Measurements from ENCODE around the gene PCGF3.

Gene PCGF3

GRCh38 chr4:807792-808191 is 102.2 kb downstream of the PCGF3 start:
- no peaks in the 10 kb centered on the region for H3K27me3 ChIP-seq (ENCODE audit: low read depth, low read length)
- H3K4me3 ChIP-seq (ENCODE audit: low read depth in 1 of 2, low read length in 2 of 2), result no peak overlapping the region
- no peak overlapping the region for H3K27ac ChIP-seq (ENCODE audit: low read length)
- H3K9me3 ChIP-seq (ENCODE audit: control insufficient read depth in 1 of 2, low read length in 2 of 2), result no peaks in the 10 kb centered on the region
- no peaks in the 10 kb centered on the region for H3K36me3 ChIP-seq (ENCODE audit: control insufficient read depth in 1 of 2, insufficient read depth in 2 of 2, low read length in 2 of 2)
- no peaks in the 10 kb centered on the region for H3K4me1 ChIP-seq (ENCODE audit: control insufficient read depth in 1 of 2, insufficient read depth in 2 of 2, low read length in 2 of 2)

DNA sequence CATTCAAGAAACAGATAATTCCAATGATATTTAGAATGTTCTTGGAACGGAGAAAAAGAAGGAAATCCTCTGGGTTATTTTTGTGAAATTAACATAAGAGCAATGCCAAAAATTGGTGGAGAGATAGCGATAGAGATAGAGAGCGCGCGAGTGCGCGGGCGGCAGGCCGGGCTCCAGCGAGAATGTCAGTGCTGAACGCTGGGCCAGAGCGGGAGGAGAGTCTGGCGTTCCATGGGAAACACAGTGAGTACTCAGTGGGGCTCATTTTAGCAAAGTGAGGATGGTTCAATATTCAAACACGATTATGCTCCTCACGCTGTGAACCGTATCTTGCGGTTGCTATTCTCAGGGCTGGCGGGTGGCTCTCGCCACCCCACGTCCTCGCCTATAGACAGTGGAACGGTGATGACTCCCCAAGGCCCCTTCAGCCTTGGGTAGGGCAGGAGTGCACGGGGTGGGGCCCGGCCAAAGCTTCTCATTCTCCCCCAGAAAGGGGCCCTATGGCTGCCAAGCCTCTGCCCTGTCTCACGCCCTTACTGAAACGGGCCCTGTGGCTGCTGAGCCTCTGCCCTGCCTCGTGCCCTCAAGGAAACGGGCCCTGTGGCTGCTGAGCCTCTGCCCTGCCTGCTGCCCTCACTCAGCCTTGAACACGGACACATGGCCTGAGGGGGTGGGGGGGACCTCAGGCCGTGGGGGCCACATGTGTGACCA is 103.4 kb downstream of the PCGF3 start:
- Histone ChIP-seq H3K4me1 (ENCODE audit: control insufficient read depth in 1 of 2, insufficient read depth in 2 of 2, low read length in 2 of 2) (no peaks in the 10 kb centered on the region), H3K4me3 (ENCODE audit: low read depth in 1 of 2, low read length in 2 of 2) (no peak overlapping the region), H3K9me3 (ENCODE audit: control insufficient read depth in 1 of 2, low read length in 2 of 2) (no peaks in the 10 kb centered on the region), H3K36me3 (ENCODE audit: control insufficient read depth in 1 of 2, insufficient read depth in 2 of 2, low read length in 2 of 2) (no peaks in the 10 kb centered on the region), H3K27ac (ENCODE audit: low read length) (no peak overlapping the region), H3K27me3 (ENCODE audit: low read depth, low read length) (no peaks in the 10 kb centered on the region)

GRCh38 chr4:813900-814299 is 108.3 kb downstream of the PCGF3 start:
- Histone ChIP-seq H3K4me3 (ENCODE audit: low read depth in 1 of 2, low read length in 2 of 2) (no peak overlapping the region), H3K27me3 (ENCODE audit: low read depth, low read length) (no peaks in the 10 kb centered on the region), H3K4me1 (ENCODE audit: control insufficient read depth in 1 of 2, insufficient read depth in 2 of 2, low read length in 2 of 2) (peaks cover 0 to 12% of the 10 kb centered on the region in 2 donors)

DNA sequence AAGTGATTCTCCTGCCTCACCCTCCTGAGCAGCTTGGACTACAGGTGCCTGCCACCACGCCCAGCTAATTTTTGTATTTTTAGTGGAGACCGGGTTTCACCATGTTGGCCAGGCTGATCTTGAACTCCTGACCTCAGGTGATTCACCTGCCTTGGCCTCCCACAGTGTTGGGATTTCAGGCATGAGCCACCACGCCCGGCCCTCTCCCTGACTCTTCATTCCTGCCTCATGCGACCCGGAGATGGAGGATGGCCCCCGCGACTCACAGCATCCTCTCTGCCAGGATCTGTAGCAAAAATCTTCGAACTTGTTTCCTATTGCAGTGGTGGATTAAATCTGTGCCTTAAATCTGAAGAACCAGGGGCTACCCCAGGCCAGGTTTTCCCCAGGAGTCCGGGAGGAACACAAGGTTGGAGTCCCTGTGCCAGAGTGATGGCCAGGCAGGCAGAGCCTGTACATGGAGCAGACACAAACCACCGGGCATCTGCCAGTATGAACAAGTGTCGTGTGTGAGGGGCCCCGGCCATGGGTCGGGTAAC is 108.7 kb downstream of the PCGF3 start:
- no peaks in the 10 kb centered on the region for H3K27me3 ChIP-seq (ENCODE audit: low read depth, low read length)

More at GRCh38 chr4:813900-814299, 108.3 kb downstream of the PCGF3 start:
- no peaks in the 10 kb centered on the region for H3K9me3 ChIP-seq (ENCODE audit: control insufficient read depth in 1 of 2, low read length in 2 of 2)
- H3K27ac ChIP-seq (ENCODE audit: low read length), result no peak overlapping the region
- H3K36me3 ChIP-seq (ENCODE audit: control insufficient read depth in 1 of 2, insufficient read depth in 2 of 2, low read length in 2 of 2), result no peaks in the 10 kb centered on the region

GRCh38 chr4:815464-816146 is 110.0 kb downstream of the PCGF3 start:
- Histone ChIP-seq H3K27me3 (ENCODE audit: low read depth, low read length) (no peaks in the 10 kb centered on the region), H3K4me1 (ENCODE audit: control insufficient read depth in 1 of 2, insufficient read depth in 2 of 2, low read length in 2 of 2) (peaks cover 0 to 12% of the 10 kb centered on the region in 2 donors), H3K4me3 (ENCODE audit: low read depth in 1 of 2, low read length in 2 of 2) (no peak overlapping the region), H3K36me3 (ENCODE audit: control insufficient read depth in 1 of 2, insufficient read depth in 2 of 2, low read length in 2 of 2) (no peaks in the 10 kb centered on the region), H3K27ac (ENCODE audit: low read length) (no peak overlapping the region), H3K9me3 (ENCODE audit: control insufficient read depth in 1 of 2, low read length in 2 of 2) (peaks cover 0 to 2% of the 10 kb centered on the region in 2 donors)

More for the DNA sequence above, 108.7 kb downstream of the PCGF3 start:
- Histone ChIP-seq H3K4me3 (ENCODE audit: low read depth in 1 of 2, low read length in 2 of 2) (no peak overlapping the region), H3K27ac (ENCODE audit: low read length) (no peak overlapping the region), H3K4me1 (ENCODE audit: control insufficient read depth in 1 of 2, insufficient read depth in 2 of 2, low read length in 2 of 2) (peaks cover 0 to 12% of the 10 kb centered on the region in 2 donors), H3K9me3 (ENCODE audit: control insufficient read depth in 1 of 2, low read length in 2 of 2) (no peaks in the 10 kb centered on the region), H3K36me3 (ENCODE audit: control insufficient read depth in 1 of 2, insufficient read depth in 2 of 2, low read length in 2 of 2) (no peaks in the 10 kb centered on the region)

GRCh38 chr4:818106-818921 is 112.7 kb downstream of the PCGF3 start:
- Histone ChIP-seq H3K27ac (ENCODE audit: low read length) (no peak overlapping the region), H3K36me3 (ENCODE audit: control insufficient read depth in 1 of 2, insufficient read depth in 2 of 2, low read length in 2 of 2) (no peaks in the 10 kb centered on the region), H3K4me3 (ENCODE audit: low read depth in 1 of 2, low read length in 2 of 2) (no peak overlapping the region), H3K4me1 (ENCODE audit: control insufficient read depth in 1 of 2, insufficient read depth in 2 of 2, low read length in 2 of 2) (peaks cover 0 to 12% of the 10 kb centered on the region in 2 donors), H3K27me3 (ENCODE audit: low read depth, low read length) (peaks cover 6% of the 10 kb centered on the region), H3K9me3 (ENCODE audit: control insufficient read depth in 1 of 2, low read length in 2 of 2) (peaks cover 0 to 2% of the 10 kb centered on the region in 2 donors)

DNA sequence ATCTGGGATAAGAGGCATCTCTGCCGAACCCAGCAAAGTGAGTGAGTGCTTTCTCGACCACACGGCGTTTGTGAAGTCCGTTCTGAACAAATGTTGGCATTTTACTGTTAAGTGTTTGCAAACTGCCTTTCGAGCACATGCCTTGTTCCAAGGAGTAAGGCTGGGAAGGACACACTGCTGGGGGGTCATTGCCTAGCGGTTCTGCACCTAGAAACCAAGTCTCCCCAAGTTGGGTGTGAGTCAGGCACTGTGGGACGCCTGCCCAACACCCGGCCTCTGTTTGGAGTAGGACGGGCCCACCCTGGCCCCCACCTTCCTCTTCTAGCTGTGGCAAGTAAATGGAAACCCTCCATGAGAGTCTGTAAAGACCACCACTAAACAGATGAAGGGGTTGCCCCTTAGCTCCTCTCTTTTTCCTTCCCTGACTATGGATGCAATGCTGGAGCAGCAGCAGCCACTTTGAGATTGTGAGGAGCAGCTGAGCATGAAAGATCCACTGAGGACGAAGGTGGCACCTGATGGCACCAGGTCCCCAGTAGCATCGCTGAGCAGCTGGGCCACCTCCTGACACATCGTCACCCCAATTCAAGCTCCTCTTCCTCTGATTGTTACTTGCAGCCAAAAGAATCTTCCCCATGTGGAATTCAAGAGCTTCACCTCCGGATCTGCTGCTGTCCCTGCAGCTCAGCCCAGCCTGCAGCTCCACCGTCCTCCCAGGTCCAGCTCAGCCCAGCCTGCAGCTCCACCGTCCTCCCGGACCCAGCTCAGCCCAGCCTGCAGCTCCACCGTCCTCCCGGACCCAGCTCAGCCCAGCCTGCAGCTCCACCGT is 114.0 kb downstream of the PCGF3 start:
- Histone ChIP-seq H3K4me1 (ENCODE audit: control insufficient read depth in 1 of 2, insufficient read depth in 2 of 2, low read length in 2 of 2) (peaks cover 0 to 12% of the 10 kb centered on the region in 2 donors), H3K36me3 (ENCODE audit: control insufficient read depth in 1 of 2, insufficient read depth in 2 of 2, low read length in 2 of 2) (no peaks in the 10 kb centered on the region), H3K9me3 (ENCODE audit: control insufficient read depth in 1 of 2, low read length in 2 of 2) (peaks cover 0 to 2% of the 10 kb centered on the region in 2 donors), H3K4me3 (ENCODE audit: low read depth in 1 of 2, low read length in 2 of 2) (no peak overlapping the region), H3K27ac (ENCODE audit: low read length) (no peak overlapping the region), H3K27me3 (ENCODE audit: low read depth, low read length) (peaks cover 17% of the 10 kb centered on the region)

All from muscle layer of duodenum (tissue), 2 donors.